ENCODE measurements around the gene SLC6A19.

GRCh38 chr5:1185038-1185627 lies 16.3 kb upstream of the SLC6A19 start:
- TF ChIP-seq CTCF (IDR thresholded peaks at IDR 0.05 in 8 of 11, conservative IDR thresholded peaks at IDR 0.05 in 3 of 11) (no peak), POLR2AphosphoS5 (IDR thresholded peaks at IDR 0.05) (no peak), POLR2A (IDR thresholded peaks at IDR 0.05) (no peak)
